HepG2 (cell line): ENCODE measurements around the gene TMEM269. TPM values are rescaled to one million over a fixed set of nuclear protein-coding genes. Genes with fewer than 3 reads are reported as not detected.

Experiments
- ATAC-seq: fragments of 200-7000 bp; cut with Tn5 transposase; 3 replicates; pipeline ENCODE4 v1.9.1; 2020; ENCODE audit warnings: mild to moderate bottlenecking, moderate library complexity
- BruUV-seq: library from RNA; stranded (reverse); fragments of 400-500 nt; replicated peaks from 2 replicates; lab custom pipeline; 2021; lab: Mats Ljungman, UMichigan
- CTCF ChIA-PET: fragments of 300-600 bp; formaldehyde crosslinking; extraction: SDS; loops from one replicate; lab custom pipeline; 2021; ENCODE audit warnings: low total read pairs, inconsistent platforms, low intra/inter-chr PET ratio; lab: Yijun Ruan, JAX
- POLR2A ChIA-PET: fragments of 350-600 bp; sonication (Branson Sonifier 250); formaldehyde crosslinking; loops from one replicate; lab custom pipeline; 2020; ENCODE audit warnings: antibody characterized with exemption, inconsistent platforms; lab: Yijun Ruan, JAX
- DNase-seq: peaks from one replicate; pipeline ENCODE4 v3.0.0-alpha.2; 2015; ENCODE audit warnings: low spot score
- FAIRE-seq: peaks from 3 replicates; lab custom pipeline; 2011; peaks lifted over from hg19 to GRCh38; lab: Jason Lieb, UNC
- H2AFZ ChIP-seq: one replicate; pipeline ENCODE4 v1.6.1; 2011; ENCODE audit warnings: low read length, inconsistent platforms
- H3K27ac ChIP-seq: fragments of 300-600 bp; 3 replicates; pipeline ENCODE4 v1.8.0; 2011; ENCODE audit warnings: mixed run types, mild to moderate bottlenecking, mixed read lengths, low read length, inconsistent platforms; ENCODE audit not compliant: insufficient read depth; ENCODE audit errors: extremely low read length
- H3K27me3 ChIP-seq, 2 experiments: fragments of 200-600 bp in 1 of 2; 2 replicates in 1 of 2; 3 replicates in 1 of 2; pipeline versions ENCODE4 v1.6.0 to v1.8.0; 2011; ENCODE audit warnings: low read length in 2 of 2, mild to moderate bottlenecking in 2 of 2, moderate library complexity in 2 of 2, inconsistent platforms in 1 of 2; ENCODE audit not compliant: insufficient read depth in 2 of 2, control insufficient read depth in 1 of 2
- H3K36me3 ChIP-seq, 2 experiments: fragments of 200-600 bp in 1 of 2; replicated peaks in 1 of 2; 2 replicates in 1 of 2; 3 replicates in 1 of 2; pipeline versions ENCODE4 v1.5.1 to v1.8.0; 2011; ENCODE audit warnings: low read length in 2 of 2, inconsistent platforms in 1 of 2; ENCODE audit not compliant: insufficient read depth in 2 of 2, control insufficient read depth in 1 of 2
- H3K4me1 ChIP-seq: 2 replicates; pipeline ENCODE4 v1.5.1; 2012; ENCODE audit warnings: low read length, inconsistent platforms; ENCODE audit not compliant: insufficient read depth
- H3K4me2 ChIP-seq: 2 replicates; pipeline ENCODE4 v1.6.0; 2011; ENCODE audit warnings: low read depth, low read length, inconsistent platforms
- H3K4me3 ChIP-seq, 3 experiments: fragments of 200-600 bp in 1 of 3; sonication (generic), shearing (Covaris generic) in 1 of 3; replicated peaks in 1 of 3; 2 replicates each; pipeline ENCODE4 v1.5.1; 2011 to 2016; ENCODE audit warnings: low read length in 3 of 3, inconsistent platforms in 2 of 3, low read depth in 2 of 3, mild to moderate bottlenecking in 2 of 3, control low read depth in 1 of 3, mixed read lengths in 1 of 3; ENCODE audit not compliant: insufficient read depth in 1 of 3
- H3K79me2 ChIP-seq: one replicate; pipeline ENCODE4 v1.6.1; 2011; ENCODE audit warnings: low read length, inconsistent platforms; ENCODE audit not compliant: insufficient read depth
- H3K9ac ChIP-seq: 2 replicates; pipeline ENCODE4 v1.6.0; 2011; ENCODE audit warnings: mild to moderate bottlenecking, low read depth, low read length, inconsistent platforms; ENCODE audit not compliant: insufficient read depth
- H3K9me3 ChIP-seq: 2 replicates; pipeline ENCODE4 v1.5.1; 2012; ENCODE audit warnings: mild to moderate bottlenecking, low read length
- H4K20me1 ChIP-seq: 2 replicates; pipeline ENCODE4 v1.6.0; 2011; ENCODE audit warnings: inconsistent platforms, mild to moderate bottlenecking, low read length, moderate library complexity; ENCODE audit not compliant: insufficient read depth
- ARID5B ChIP-seq: IDR thresholded peaks from 2 replicates; pipeline ENCODE4 v1.4.0; 2020; ENCODE audit warnings: mild to moderate bottlenecking, missing genetic modification reagents
- CBFB ChIP-seq: sonication (generic); formaldehyde crosslinking; IDR thresholded peaks from 2 replicates; pipeline ENCODE4 v1.4.0; 2020; ENCODE audit warnings: missing genetic modification reagents
- CREB1 ChIP-seq, 2 experiments: fragments of 450-650 bp in 1 of 2; IDR thresholded peaks; 2 replicates each; pipeline ENCODE4 v1.6.1; 2016 to 2017; ENCODE audit warnings: control low read depth in 1 of 2, mild to moderate bottlenecking in 1 of 2, missing compliant biosample characterization in 1 of 2, missing genetic modification characterization in 1 of 2
- JUND ChIP-seq: sonication (generic); formaldehyde crosslinking; IDR thresholded peaks from 2 replicates; pipeline ENCODE4 v1.8.0; 2022; ENCODE audit warnings: mild to moderate bottlenecking, missing genetic modification reagents
- SSRP1 ChIP-seq: IDR thresholded peaks from 2 replicates; pipeline ENCODE4 v1.6.1; 2016; ENCODE audit warnings: control low read depth
- ZBTB33 ChIP-seq: sonication (generic); formaldehyde crosslinking; IDR thresholded peaks from 2 replicates; pipeline ENCODE4 v1.4.0; 2020; ENCODE audit warnings: missing genetic modification reagents
- ZNF205 ChIP-seq: IDR thresholded peaks from 2 replicates; pipeline ENCODE4 v1.6.1; 2018; ENCODE audit warnings: missing biosample characterization, missing genetic modification reagents
- ZNF253 ChIP-seq: sonication (generic); formaldehyde crosslinking; IDR thresholded peaks from 2 replicates; pipeline ENCODE4 v1.8.0; 2022; ENCODE audit warnings: mild to moderate bottlenecking, missing genetic modification reagents, borderline replicate concordance
- ZNF256 ChIP-seq: sonication (generic); formaldehyde crosslinking; conservative IDR thresholded peaks from 2 replicates; pipeline ENCODE4 v1.4.0; 2020; ENCODE audit warnings: missing genetic modification reagents
- ZNF296 ChIP-seq: sonication (generic); formaldehyde crosslinking; conservative IDR thresholded peaks from 2 replicates; pipeline ENCODE4 v1.5.0; 2020; ENCODE audit warnings: mild to moderate bottlenecking, missing genetic modification reagents
- WGBS: methylation state at CpG from one replicate; pipeline ENCODE4 v1.1.6; 2017; ENCODE audit warnings: low lambda C conversion rate; 5-methylcytosine and 5-hydroxymethylcytosine counted together
- in situ Hi-C: cut with HindIII; loops from 2 replicates; pipeline ENCODE4 v1.10.0; 2017; ENCODE audit warnings: low pct_unique_long_range_greater_than_20kb; ENCODE audit not compliant: extremely low pct_ligation_motif_present
- intact Hi-C: fragments of 100-400 bp; cut with micrococcal nuclease; formaldehyde crosslinking; loops from one replicate; pipeline ENCODE4 v1.10.0; 2022; ENCODE audit not compliant: unreplicated experiment
- polyA plus RNA-seq, 8 experiments: library from polyadenylated mRNA; depleted of rRNA in 3 of 8; stranded (reverse) in 7 of 8; unstranded in 1 of 8; fragments of >200 nt; fragmentation: Illumina TruSeq in 4 of 8; extraction: Trizol in 4 of 8; gene quantifications; 2 replicates each; pipeline versions ENCODE4 v1.2.1 to v1.2.3, GENCODE V29; 2011 to 2016; ENCODE audit warnings: low read depth in 4 of 8, missing spikeins in 1 of 8, mixed read lengths in 1 of 8; ENCODE audit not compliant: insufficient read depth in 1 of 8
- total RNA-seq, 5 experiments: library from RNA; depleted of rRNA; stranded (reverse); fragments of >200 nt; fragmentation: Illumina TruSeq; extraction: Trizol; gene quantifications; 2 replicates each; pipeline ENCODE4 v1.2.3, GENCODE V29; 2016; ENCODE audit warnings: low read depth in 1 of 5

TMEM269 gene
- total and polyA plus RNA-seq, 2 of the 13 experiments (the other 11 are each of a cell fraction or from before 2014, with no cell fraction given): 0.15 to 0.21 TPM

GRCh38 chr1:42817440-42817767 is 32.6 kb downstream of the TMEM269 start (continued):
- TF ChIP-seq ARID5B: 0 out of 2 replicates have a peak, but pooled peaks have one; percentile 1
- TF ChIP-seq, all 625 proteins: peak for 8

GRCh38 chr1:42817976-42818375 is 33.2 kb downstream of the TMEM269 start:
- POLR2A ChIA-PET: interaction anchor here (0.7 to 3.1 kb wide), 3 partner anchors 9 to 52 kb away, joined by 3 to 37 read pairs (median 25); partner anchors contain the start of genes C1orf50, P3H1 and ZNF691

More at GRCh38 chr1:42817976-42818375, 33.2 kb downstream of the TMEM269 start:
- Histone ChIP-seq H3K4me3 (peak overlapping the region; percentile 61 to 87 (median 84); a peak in 4 of 6 replicates), H4K20me1 (no peaks in the 10 kb centered on the region), H3K79me2 (peaks cover 7% of the 10 kb centered on the region), H3K36me3 (peaks cover 0 to 1% of the 10 kb centered on the region in 2 experiments; a peak in 1 of 5 replicates), H3K9me3 (no peaks in the 10 kb centered on the region), H3K27ac (no peak overlapping the region), H3K9ac (peak overlapping the region; percentile 72; the same call in 1 of the 2 replicates), H3K4me1 (peaks cover 43% of the 10 kb centered on the region), H3K27me3 (no peaks in the 10 kb centered on the region; a peak in 1 of 5 replicates), H2AFZ (peak overlapping the region; percentile 94), H3K4me2 (peak overlapping the region; percentile 73)
- BruUV-seq: no TSS peak
- intact Hi-C loops (loop anchor here (2.0 to 5.0 kb wide), 2 partner anchors 27 to 51 kb away; partner anchors contain the start of genes C1orf50 and P3H1), in situ Hi-C loops (no loop called here)
- DNase-seq (peak; percentile 10), ATAC-seq (no peak), FAIRE-seq (peak; percentile 61)
- CTCF ChIA-PET: no interaction called here
- 20% methylated on average over 3 of the region's 3 CpGs for whole genome bisulfite sequencing
- TF ChIP-seq ZNF296 (CRISPR knock-in tag) (no peak), ZNF256 (no peak), ZNF205 (peak; percentile 62; the same call in 1 of the 2 replicates), CBFB (CRISPR knock-in tag) (no peak), SSRP1 (no peak), JUND (CRISPR knock-in tag) (no peak), ZNF253 (CRISPR knock-in tag) (no peak), CREB1 (IDR thresholded peaks at IDR 0.05) (no peak), CREB1 (CRISPR knock-in tag; IDR thresholded peaks at IDR 0.05) (0 out of 2 replicates have a peak, but pooled peaks have one; percentile 32), ZBTB33 (CRISPR knock-in tag) (no peak)
- TF ChIP-seq, all 625 proteins: peak for 2
